Measurements from ENCODE around the gene WNT1. TPM values are rescaled to one million over a fixed set of nuclear protein-coding genes. Genes with fewer than 3 reads are reported as not detected.

Gene WNT1
- total RNA-seq (ENCODE audit: low replicate concordance), result not detected in 2 replicates

DNA sequence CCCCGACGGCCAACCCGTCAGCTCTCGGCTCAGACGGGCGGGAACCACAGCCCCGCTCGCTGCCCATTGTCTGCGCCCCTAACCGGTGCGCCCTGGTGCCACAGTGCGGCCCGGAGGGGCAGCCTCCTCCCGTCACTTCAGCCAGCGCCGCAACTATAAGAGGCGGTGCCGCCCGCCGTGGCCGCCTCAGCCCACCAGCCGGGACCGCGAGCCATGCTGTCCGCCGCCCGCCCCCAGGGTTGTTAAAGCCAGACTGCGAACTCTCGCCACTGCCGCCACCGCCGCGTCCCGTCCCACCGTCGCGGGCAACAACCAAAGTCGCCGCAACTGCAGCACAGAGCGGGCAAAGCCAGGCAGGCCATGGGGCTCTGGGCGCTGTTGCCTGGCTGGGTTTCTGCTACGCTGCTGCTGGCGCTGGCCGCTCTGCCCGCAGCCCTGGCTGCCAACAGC is at the start of gene WNT1:
WNT1 (plus strand) TSS at position 32 of the 450 bp plus-strand sequence; CDS start at position 361, 329 bp downstream.

GRCh38 chr12:48957141-48958048 is 20.7 kb upstream of the WNT1 start, which contains the start of gene ARF3:
ARF3 (minus strand) TSS chr12:48957487; CDS start chr12:48941095, 16,392 bp downstream.

GRCh38 chr12:48999371-49000131 is 21.4 kb downstream of the WNT1 start, which contains the start of gene DDN:
DDN (minus strand) TSS chr12:48999375; CDS start chr12:48999287, 88 bp downstream.

GRCh38 chr12:49018261-49019119 is 40.4 kb downstream of the WNT1 start, which contains the start of gene PRKAG1:
PRKAG1 (minus strand) TSS chr12:49018776; CDS start chr12:49018740, 36 bp downstream.

Other genes with a start within 250 kb of the WNT1 start
- 52.6 and 56.6 TPM in 2 replicates for gene ADCY6, start 189.2 kb upstream of the WNT1 start, total RNA-seq (ENCODE audit: low replicate concordance)
- gene CACNB3, start 159.8 kb upstream of the WNT1 start, total RNA-seq (ENCODE audit: low replicate concordance), result 6.0 and 10.9 TPM in 2 replicates
- gene DDX23, start 126.2 kb upstream of the WNT1 start, total RNA-seq (ENCODE audit: low replicate concordance), result 70.7 and 156 TPM in 2 replicates
- 5.6 TPM in 1 of 2 replicates, not detected in the other for gene RND1, start 112.5 kb upstream of the WNT1 start, total RNA-seq (ENCODE audit: low replicate concordance)
- 12.8 and 28.0 TPM in 2 replicates for gene FKBP11, start 52.8 kb upstream of the WNT1 start, total RNA-seq (ENCODE audit: low replicate concordance)
- 35.8 and 47.6 TPM in 2 replicates for gene ARF3, start 20.8 kb upstream of the WNT1 start, total RNA-seq (ENCODE audit: low replicate concordance)
- gene WNT10B, start 6.6 kb upstream of the WNT1 start, total RNA-seq (ENCODE audit: low replicate concordance), result 0.08 TPM in 1 of 2 replicates, not detected in the other
- 0.08 TPM in 1 of 2 replicates, not detected in the other for gene DDN, start 21.1 kb downstream of the WNT1 start, total RNA-seq (ENCODE audit: low replicate concordance)
- 73.9 and 74.9 TPM in 2 replicates for gene PRKAG1, start 40.5 kb downstream of the WNT1 start, total RNA-seq (ENCODE audit: low replicate concordance)
- gene KMT2D, start 82.5 kb downstream of the WNT1 start, total RNA-seq (ENCODE audit: low replicate concordance), result 17.6 and 19.0 TPM in 2 replicates
- gene RHEBL1, start 91.7 kb downstream of the WNT1 start, total RNA-seq (ENCODE audit: low replicate concordance), result 0.59 and 0.60 TPM in 2 replicates
- 0.08 TPM in 1 of 2 replicates, not detected in the other for gene DHH, start 116.5 kb downstream of the WNT1 start, total RNA-seq (ENCODE audit: low replicate concordance)
- 47.4 and 52.5 TPM in 2 replicates for gene LMBR1L, start 132.5 kb downstream of the WNT1 start, total RNA-seq (ENCODE audit: low replicate concordance)
- 873 and 1,458 TPM in 2 replicates for gene TUBA1B, start 153.1 kb downstream of the WNT1 start, total RNA-seq (ENCODE audit: low replicate concordance)
- gene TUBA1A, start 210.8 kb downstream of the WNT1 start, total RNA-seq (ENCODE audit: low replicate concordance), result 464 and 1,003 TPM in 2 replicates